Hematopoietic multipotent progenitor cell treated with erythropoietin and hydrocortisone succinate and interleukin-3 and kit ligand, for 15 days (in vitro differentiated cells): ENCODE measurements around the gene HSPA6.
"Not testable (repeated sequence)": the region's sequence is repeated elsewhere in the genome, so short reads cannot be mapped to it uniquely, and the experiment has no call there.

Experiments
- DNase-seq: peaks from one replicate; pipeline ENCODE4 v3.0.0-alpha.2; 2015; ENCODE audit warnings: low spot score

Gene HSPA6

GRCh38 chr1:161503394-161503748 lies 21.0 kb upstream of the HSPA6 start:
- DNase-seq: no peak

DNA sequence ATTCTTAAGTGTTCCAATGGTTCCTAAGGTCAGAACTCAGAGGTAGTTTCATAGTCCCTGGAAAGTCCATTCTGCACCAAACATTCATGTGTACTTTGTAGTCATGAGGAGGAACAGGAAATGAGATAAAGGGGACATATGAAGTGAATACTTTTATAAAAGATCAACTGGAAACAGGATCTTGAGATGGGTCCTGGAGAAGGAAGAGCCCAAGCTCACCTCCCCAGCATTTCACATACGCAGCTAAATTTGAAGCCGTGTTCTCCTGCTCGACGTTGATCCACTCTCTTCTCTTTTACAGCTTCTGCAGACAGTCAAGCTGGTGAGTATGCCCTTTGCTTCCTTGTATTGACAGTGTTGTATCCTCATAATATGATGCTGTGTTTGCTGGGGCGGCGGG lies 18.7 kb upstream of the HSPA6 start:
- no peak for DNase-seq

- no peak for DNase-seq
These were observed 17.8 kb upstream of the HSPA6 start for GRCh38 chr1:161506336-161507223.

- DNase-seq: no peak
These were observed 13.9 kb upstream of the HSPA6 start for GRCh38 chr1:161510477-161510876.

- peak; percentile 90 for DNase-seq
These were observed 13.2 kb upstream of the HSPA6 start for GRCh38 chr1:161511018-161511755.

DNA sequence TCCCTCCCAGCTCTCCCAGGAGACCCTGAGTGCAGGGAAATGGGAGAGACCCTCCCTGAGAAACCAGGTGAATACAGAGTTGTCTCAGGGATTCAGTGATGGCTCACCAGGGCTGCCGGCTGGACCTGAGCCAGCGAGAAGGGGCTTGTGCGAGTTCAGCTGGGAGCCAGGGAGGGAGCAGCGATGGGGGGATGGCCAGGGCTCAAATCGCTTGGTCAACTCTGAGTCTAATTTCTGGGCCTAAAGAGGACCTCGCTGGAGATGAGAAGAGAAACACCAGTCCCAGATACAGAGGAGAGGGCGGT lies 12.6 kb upstream of the HSPA6 start:
- no peak for DNase-seq

- not testable (repeated sequence) for DNase-seq
These were observed 11.5 kb upstream of the HSPA6 start for GRCh38 chr1:161512636-161513447.

DNA sequence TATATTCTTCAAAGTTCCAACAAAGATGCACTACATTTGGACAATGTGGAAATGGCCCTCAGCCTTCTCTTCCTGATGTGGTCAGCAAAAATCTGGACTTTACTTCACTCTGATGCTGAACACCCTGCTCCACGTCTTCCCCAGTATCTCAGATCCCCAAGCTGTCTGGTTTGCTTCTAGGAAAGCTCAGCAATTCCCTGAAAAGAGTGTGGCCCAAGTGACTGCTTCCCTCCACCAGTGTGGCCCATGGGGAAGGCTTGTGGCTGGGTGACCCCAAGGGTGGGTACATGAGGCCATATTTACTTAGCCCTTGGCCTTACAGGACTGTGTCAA lies 10.9 kb upstream of the HSPA6 start:
- DNase-seq: not testable (repeated sequence)

DNA sequence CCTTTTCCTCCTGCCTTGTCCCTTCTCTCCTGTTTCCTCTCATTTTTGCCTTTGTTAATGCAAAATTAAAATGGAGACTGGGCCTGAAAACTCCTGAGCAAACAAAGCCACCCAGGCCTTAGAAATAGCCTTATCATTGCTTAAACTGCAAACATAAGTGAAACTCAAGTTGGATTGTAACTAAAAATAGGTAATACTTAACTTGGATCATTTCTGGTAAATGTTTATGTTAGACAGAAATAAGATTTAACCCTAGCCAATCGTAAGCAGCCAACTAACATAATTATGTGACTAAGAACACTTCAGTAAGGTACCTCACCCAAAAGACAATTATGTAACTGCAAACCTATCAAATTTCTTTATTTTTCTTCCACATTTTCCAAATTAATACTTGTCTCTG lies 10.4 kb upstream of the HSPA6 start:
- not testable (repeated sequence) for DNase-seq

DNA sequence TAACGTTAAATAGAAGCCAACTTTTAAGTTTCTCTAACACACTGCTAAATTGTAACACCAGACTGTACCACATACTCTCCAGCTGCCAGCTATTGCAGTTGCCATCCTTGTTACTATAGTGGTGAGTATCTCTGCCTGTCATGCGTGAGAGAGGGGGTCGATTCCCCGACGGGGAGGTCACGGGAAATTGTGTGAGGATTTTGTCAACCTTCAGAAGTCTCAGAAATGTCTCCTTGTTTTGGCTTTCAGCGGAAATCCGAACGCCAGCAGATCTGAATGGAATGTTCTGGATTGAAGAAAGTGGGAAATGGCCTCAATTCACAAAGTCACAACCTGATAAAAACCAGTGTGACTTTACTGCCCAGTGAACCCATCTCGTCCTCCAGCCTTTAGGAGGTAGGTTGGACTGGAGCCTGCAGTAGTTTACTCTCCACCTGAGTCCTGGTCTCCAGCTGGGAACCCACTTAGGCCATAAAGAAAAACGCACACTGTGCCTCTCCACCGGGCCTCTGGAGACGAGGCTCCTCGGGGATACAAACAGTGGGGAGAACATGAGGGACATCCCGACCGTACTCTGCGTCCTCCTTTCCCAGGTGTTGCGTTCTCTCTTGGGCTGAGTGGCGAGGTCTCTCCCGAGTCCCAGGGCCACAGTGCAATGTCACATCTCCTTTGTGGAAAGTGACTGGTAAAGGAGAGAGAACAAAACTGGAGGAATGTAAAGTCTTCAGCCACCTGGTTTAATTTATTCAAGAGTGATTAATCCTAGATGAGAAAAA lies 1.1 kb upstream of the HSPA6 start:
- DNase-seq: not testable (repeated sequence)

GRCh38 chr1:161524742-161525291 lies 477 bp downstream of the HSPA6 start:
- DNase-seq: not testable (repeated sequence)

GRCh38 chr1:161525321-161525720 lies 981 bp downstream of the HSPA6 start:
- not testable (repeated sequence) for DNase-seq

DNA sequence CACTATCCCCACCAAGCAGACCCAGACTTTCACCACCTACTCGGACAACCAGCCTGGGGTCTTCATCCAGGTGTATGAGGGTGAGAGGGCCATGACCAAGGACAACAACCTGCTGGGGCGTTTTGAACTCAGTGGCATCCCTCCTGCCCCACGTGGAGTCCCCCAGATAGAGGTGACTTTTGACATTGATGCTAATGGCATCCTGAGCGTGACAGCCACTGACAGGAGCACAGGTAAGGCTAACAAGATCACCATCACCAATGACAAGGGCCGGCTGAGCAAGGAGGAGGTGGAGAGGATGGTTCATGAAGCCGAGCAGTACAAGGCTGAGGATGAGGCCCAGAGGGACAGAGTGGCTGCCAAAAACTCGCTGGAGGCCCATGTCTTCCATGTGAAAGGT lies 1.6 kb downstream of the HSPA6 start:
- not testable (repeated sequence) for DNase-seq

- peak; percentile 69 for DNase-seq
These were observed 4.2 kb downstream of the HSPA6 start for GRCh38 chr1:161528550-161528949.

GRCh38 chr1:161529463-161530104 lies 5.2 kb downstream of the HSPA6 start:
- peak; percentile 34 for DNase-seq

DNA sequence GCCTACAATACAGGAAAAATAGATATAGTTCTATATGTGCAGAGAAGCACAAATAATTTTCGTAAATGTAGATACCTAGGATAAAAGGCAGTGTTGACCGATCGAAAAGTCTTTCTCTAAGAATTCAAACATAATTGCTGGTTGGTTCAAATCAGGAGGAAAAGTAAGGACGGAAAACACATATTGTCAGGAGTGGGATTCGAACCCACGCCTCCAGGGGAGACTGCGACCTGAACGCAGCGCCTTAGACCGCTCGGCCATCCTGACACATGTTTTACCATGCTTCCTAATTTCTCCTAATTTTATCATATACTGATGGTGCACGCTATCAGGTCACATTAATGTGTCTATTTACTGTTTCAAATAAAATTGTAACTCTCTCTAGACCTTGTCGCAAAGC lies 5.8 kb downstream of the HSPA6 start:
- DNase-seq: peak; percentile 79

GRCh38 chr1:161530671-161531641 lies 6.6 kb downstream of the HSPA6 start:
- peak; percentile 91 for DNase-seq

DNA sequence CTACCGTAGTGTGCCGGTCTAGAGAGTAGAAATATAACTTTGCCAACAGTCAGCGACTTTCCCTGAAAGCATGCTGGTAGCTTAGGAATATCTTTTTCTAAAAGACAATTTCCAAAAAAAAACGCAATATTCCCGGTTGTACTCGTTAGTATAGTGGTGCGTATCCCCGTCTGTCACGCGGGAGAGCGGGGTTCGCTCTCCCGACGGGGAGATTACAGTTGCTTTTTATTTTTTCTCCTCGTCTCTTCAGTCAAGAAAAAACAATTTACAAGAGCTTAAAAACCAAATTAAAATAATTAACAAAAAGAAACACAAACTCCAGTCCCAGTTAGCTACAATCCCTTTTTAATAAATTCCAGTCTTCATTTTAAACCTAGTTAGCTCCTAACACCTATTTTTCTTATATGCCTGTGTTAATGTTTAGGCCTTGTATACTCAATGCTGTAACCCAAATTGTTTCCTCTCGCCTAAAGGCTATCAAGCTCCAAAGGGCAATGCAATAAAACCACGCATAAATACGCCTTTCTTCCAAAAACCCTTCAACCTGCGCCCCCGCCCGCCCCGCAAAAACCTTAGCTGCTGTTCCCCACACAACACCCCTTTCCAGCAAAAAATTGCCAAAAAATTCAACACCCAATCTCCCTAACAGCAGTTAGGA lies 7.8 kb downstream of the HSPA6 start:
- DNase-seq: peak; percentile 2
